ENCODE data around the gene KCNC4.

KCNC4 gene

DNA sequence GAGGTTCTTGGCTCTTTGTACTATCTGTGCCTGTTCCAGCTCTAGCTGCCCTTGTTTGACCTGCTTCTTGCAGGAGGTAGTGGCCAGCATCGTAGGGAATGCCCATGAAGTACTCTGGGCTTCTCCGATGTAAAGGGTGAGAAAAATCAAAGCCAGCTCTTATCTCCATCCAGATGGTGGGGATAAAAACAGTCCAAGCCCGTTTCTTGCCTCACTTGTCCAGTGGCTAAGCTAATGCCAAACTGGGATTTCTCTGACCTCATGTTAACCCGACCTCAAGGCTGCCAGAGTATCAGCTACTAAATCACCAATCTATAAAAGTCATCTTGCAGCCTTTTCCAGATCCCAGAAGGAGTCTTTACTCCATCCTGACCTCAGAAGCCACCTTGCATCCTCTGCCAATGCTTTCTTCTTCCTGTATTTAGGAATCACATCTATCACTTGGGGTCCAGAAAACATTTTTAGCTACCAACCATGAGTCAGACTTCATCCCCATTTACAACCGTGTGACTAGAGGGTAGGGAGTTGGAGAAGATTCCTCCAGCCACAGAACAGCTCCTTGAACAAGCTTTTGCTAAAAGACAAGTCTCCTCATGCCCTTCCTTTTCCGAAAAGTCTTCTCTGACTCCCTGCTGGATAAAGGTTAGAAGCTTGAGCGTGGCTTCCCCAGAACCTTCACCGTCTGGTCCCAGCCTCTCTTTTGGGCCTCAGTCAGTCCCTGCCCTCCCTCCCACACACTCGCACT is 35.9 kb downstream of the KCNC4 start:
- H3K27me3 ChIP-seq (ENCODE audit: insufficient read depth, low read length), result peaks cover 9% of the 10 kb centered on the region; the same call in 1 of the 2 replicates
- 95% methylated on average over 9 of the region's 9 CpGs for WGBS
- no peaks in the 10 kb centered on the region for H3K36me3 ChIP-seq (ENCODE audit: insufficient read depth, low read length)
- no peak overlapping the region for H3K9ac ChIP-seq (ENCODE audit: low read depth, low read length)
- H3K9me3 ChIP-seq (ENCODE audit: insufficient read depth, low read depth, low read length), result no peaks in the 10 kb centered on the region
- H3K27ac ChIP-seq (ENCODE audit: low read depth, low read length), result no peak overlapping the region
- H3K4me1 ChIP-seq (ENCODE audit: insufficient read depth, low read length), result peaks cover 26% of the 10 kb centered on the region
- no peak overlapping the region for H3K4me3 ChIP-seq (ENCODE audit: low read length)

DNA sequence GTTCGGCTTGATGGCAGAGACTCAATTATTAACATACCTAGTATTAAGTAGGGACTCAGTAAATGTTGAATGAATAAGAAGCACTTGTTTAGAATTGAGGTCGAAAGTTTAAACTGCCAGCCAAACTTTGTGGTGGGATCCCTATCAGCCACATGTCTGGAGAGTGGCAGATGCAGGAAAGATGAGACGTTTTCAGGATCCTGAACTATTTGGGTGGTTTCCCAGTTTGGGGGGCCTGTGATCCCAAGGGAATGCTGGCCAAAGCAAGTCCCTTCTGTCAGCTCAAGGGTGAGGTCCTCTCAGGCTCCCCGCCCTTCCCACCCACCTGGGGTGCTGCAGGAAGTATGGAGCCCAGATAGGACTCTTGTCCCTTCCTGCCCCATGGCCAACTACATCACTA is 38.6 kb downstream of the KCNC4 start:
- Histone ChIP-seq H3K9ac (ENCODE audit: low read depth, low read length) (no peak overlapping the region), H3K27ac (ENCODE audit: low read depth, low read length) (no peak overlapping the region), H3K9me3 (ENCODE audit: insufficient read depth, low read depth, low read length) (no peaks in the 10 kb centered on the region), H3K36me3 (ENCODE audit: insufficient read depth, low read length) (no peaks in the 10 kb centered on the region), H3K4me3 (ENCODE audit: low read length) (no peak overlapping the region), H3K27me3 (ENCODE audit: insufficient read depth, low read length) (peaks cover 3% of the 10 kb centered on the region; the same call in 1 of the 2 replicates), H3K4me1 (ENCODE audit: insufficient read depth, low read length) (peaks cover 3% of the 10 kb centered on the region; the same call in 1 of the 2 replicates)
- WGBS, result 86% methylated on average over 4 of the region's 4 CpGs

DNA sequence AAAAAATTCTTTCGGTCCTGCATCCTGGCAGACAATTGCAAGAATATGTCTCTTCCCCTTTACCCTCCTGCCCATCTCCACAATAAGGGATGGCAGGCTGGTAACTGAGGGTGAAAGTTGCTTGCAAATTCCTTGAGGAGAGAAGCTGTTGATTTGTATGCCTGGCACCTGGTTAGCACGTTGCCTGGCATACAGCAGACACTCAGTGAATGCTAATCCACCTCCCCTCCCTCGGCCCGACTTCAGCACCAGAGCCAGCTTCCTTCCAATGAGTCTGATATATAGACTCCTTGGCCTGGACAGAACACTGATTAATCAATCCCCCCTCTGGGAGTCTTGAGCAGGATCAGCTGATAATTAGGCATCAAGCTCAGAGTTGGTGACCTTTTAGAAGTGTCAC is 39.1 kb downstream of the KCNC4 start:
- Histone ChIP-seq H3K9ac (ENCODE audit: low read depth, low read length) (no peak overlapping the region), H3K36me3 (ENCODE audit: insufficient read depth, low read length) (no peaks in the 10 kb centered on the region), H3K4me3 (ENCODE audit: low read length) (no peak overlapping the region), H3K27ac (ENCODE audit: low read depth, low read length) (no peak overlapping the region), H3K27me3 (ENCODE audit: insufficient read depth, low read length) (peaks cover 3% of the 10 kb centered on the region; the same call in 1 of the 2 replicates), H3K4me1 (ENCODE audit: insufficient read depth, low read length) (no peaks in the 10 kb centered on the region), H3K9me3 (ENCODE audit: insufficient read depth, low read depth, low read length) (no peaks in the 10 kb centered on the region)
- 84% methylated on average over 3 of the region's 4 CpGs for WGBS

DNA sequence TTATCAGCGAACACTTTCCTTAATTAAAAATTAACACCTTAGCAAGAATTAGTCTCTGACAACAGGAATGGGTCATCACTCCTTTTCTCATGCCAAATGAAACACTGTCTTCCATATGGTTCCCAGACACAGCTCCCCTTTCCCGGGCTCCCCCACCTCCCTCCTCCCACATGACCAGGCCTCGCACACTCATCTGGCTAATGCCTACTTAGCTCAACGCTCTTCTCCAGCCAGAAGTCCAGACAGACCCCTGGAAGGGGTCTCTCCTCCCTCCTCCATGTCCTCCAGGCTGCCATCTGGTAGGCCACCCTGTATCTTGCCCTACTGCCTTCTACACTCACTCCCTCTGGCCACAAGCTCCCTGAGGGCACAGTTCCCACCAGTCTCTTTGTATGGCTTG is 39.9 kb downstream of the KCNC4 start:
- no peak overlapping the region for H3K4me3 ChIP-seq (ENCODE audit: low read length)
- H3K4me1 ChIP-seq (ENCODE audit: insufficient read depth, low read length), result no peaks in the 10 kb centered on the region
- WGBS, result 68% methylated on average over 4 of the region's 4 CpGs
- H3K9ac ChIP-seq (ENCODE audit: low read depth, low read length), result no peak overlapping the region
- H3K9me3 ChIP-seq (ENCODE audit: insufficient read depth, low read depth, low read length), result no peaks in the 10 kb centered on the region
- no peaks in the 10 kb centered on the region for H3K36me3 ChIP-seq (ENCODE audit: insufficient read depth, low read length)
- H3K27ac ChIP-seq (ENCODE audit: low read depth, low read length), result no peak overlapping the region
- H3K27me3 ChIP-seq (ENCODE audit: insufficient read depth, low read length), result peaks cover 3% of the 10 kb centered on the region; the same call in 1 of the 2 replicates

DNA sequence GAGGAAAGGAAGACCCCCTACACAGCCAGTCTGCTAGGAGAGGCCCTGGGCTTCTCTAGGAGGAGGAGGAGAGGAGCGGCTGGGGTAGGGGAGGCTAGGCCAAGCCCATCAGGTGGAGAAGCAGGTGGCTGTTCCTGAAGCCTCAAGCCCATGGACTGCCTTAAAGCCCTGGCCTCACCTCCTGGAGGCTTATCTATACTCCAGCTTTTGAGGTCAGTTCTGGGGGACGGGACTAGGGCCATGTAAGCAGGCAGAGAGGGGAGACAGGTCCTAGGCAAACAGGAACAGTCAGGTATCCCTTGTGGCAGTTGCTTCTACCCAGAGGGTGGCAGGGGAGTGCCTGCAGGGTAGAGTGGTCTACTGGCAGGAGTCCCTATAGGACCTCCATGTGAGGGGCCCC is 40.6 kb downstream of the KCNC4 start:
- no peaks in the 10 kb centered on the region for H3K9me3 ChIP-seq (ENCODE audit: insufficient read depth, low read depth, low read length)
- no peaks in the 10 kb centered on the region for H3K4me1 ChIP-seq (ENCODE audit: insufficient read depth, low read length)
- 48% methylated on average over 2 of the region's 2 CpGs for WGBS
- H3K4me3 ChIP-seq (ENCODE audit: low read length), result no peak overlapping the region
- no peaks in the 10 kb centered on the region for H3K36me3 ChIP-seq (ENCODE audit: insufficient read depth, low read length)
- no peaks in the 10 kb centered on the region for H3K27me3 ChIP-seq (ENCODE audit: insufficient read depth, low read length)
- H3K9ac ChIP-seq (ENCODE audit: low read depth, low read length), result no peak overlapping the region
- no peak overlapping the region for H3K27ac ChIP-seq (ENCODE audit: low read depth, low read length)

DNA sequence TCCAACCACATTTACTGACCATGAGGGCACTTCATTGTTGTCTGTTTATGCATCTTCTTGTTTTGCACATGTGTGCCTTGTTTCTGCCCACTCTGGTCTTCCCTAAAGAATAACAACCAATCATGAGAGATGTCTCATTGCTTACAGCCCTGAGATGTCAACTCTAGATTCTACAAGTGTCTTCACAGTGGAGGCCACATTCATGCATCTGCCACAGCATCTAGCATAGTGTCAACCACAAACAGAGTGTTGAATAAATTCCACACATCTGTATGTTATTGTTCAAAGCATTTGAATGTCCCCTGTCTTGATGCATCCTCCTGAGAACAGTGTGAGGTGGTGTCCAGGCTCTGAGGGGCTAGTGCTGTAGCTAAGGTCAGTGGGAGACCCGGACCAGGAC is 43.1 kb downstream of the KCNC4 start:
- Histone ChIP-seq H3K36me3 (ENCODE audit: insufficient read depth, low read length) (no peaks in the 10 kb centered on the region), H3K9ac (ENCODE audit: low read depth, low read length) (no peak overlapping the region), H3K4me3 (ENCODE audit: low read length) (no peak overlapping the region), H3K9me3 (ENCODE audit: insufficient read depth, low read depth, low read length) (no peaks in the 10 kb centered on the region), H3K27ac (ENCODE audit: low read depth, low read length) (no peak overlapping the region), H3K27me3 (ENCODE audit: insufficient read depth, low read length) (no peaks in the 10 kb centered on the region), H3K4me1 (ENCODE audit: insufficient read depth, low read length) (no peaks in the 10 kb centered on the region)
- WGBS, result 95% methylated on average over 1 of the region's 1 CpG

DNA sequence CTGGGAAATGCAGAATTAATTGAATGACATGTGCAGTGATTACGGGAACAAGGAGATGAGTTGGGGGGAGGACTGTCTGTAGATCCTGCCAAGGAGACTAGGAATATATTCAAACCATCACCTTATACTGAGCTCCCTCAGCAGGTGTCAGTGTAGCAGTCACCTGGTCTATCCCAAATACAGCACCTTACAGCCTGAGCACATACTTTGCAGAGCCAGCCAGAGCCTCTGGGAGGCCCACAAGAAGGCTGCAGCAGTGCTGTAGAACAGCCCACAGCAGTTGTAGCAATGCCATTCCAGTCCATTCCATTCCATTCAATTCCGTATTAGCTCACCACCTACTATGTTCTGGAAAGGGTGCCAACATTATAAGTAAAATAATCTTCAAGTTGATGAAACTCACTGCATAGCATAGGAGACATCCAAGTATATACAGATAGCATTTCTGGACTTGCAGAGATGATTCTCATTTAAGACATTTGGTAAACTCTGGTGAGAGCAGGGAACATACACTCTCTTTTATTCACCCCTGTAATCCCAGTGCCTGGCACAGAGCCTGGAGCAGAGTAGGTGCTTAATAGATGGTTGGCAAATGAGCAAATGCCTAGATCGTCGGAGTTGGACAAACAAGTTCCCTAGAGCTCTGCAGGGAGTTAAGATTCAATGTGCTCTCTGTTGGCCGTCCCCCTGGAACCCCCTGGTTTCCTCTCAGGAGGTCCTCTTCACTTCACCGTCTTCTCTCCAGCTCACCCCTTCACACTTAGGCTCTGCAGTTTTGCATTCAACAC is 44.7 kb downstream of the KCNC4 start:
- no peak overlapping the region for H3K4me3 ChIP-seq (ENCODE audit: low read length)
- H3K4me1 ChIP-seq (ENCODE audit: insufficient read depth, low read length), result no peaks in the 10 kb centered on the region
- 83% methylated on average over 5 of the region's 6 CpGs for WGBS
- no peaks in the 10 kb centered on the region for H3K27me3 ChIP-seq (ENCODE audit: insufficient read depth, low read length)
- no peak overlapping the region for H3K9ac ChIP-seq (ENCODE audit: low read depth, low read length)
- H3K36me3 ChIP-seq (ENCODE audit: insufficient read depth, low read length), result no peaks in the 10 kb centered on the region
- no peak overlapping the region for H3K27ac ChIP-seq (ENCODE audit: low read depth, low read length)
- no peaks in the 10 kb centered on the region for H3K9me3 ChIP-seq (ENCODE audit: insufficient read depth, low read depth, low read length)

DNA sequence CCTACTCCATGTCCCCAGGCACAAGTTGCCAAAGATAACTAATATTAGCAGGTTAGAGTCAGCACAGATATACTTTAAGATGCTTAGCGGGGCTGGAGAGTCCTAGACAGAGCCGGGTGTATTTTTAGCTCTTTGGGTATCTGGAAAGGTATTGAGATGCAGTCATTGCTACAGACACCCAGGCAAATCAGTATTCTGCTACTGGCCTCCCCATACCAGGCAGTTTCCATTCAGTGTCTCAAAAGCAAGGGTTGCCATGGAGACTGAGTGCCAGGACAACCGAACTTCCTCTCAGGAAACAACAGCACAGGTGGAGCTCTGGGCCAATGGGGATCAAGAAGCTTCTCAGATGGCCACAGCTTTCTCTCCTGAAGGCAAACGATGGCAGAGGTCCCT is 45.3 kb downstream of the KCNC4 start:
- Histone ChIP-seq H3K4me3 (ENCODE audit: low read length) (no peak overlapping the region), H3K4me1 (ENCODE audit: insufficient read depth, low read length) (no peaks in the 10 kb centered on the region), H3K27ac (ENCODE audit: low read depth, low read length) (no peak overlapping the region), H3K9ac (ENCODE audit: low read depth, low read length) (no peak overlapping the region), H3K36me3 (ENCODE audit: insufficient read depth, low read length) (no peaks in the 10 kb centered on the region), H3K9me3 (ENCODE audit: insufficient read depth, low read depth, low read length) (no peaks in the 10 kb centered on the region), H3K27me3 (ENCODE audit: insufficient read depth, low read length) (no peaks in the 10 kb centered on the region)
- WGBS, result 66% methylated on average over 4 of the region's 4 CpGs

DNA sequence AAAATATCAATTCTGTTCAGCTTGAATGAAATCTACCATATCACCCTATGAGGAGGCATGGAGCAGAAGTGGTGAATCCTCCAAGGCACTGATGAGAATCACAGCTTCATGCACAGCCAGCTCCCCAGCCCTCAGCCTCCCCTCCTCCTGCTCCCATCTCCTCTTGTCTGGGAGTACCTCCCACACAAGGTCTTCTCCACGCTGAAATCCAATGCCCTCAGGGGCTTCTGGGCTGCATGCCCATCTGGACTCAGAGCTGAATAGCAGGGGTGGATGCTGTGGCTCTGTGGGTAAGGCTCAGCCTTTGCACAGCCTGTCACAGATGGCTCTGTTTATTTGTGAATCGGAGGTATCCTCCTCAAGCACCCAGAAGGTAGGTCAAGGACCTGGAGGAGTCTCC is 48.6 kb downstream of the KCNC4 start:
- H3K4me3 ChIP-seq (ENCODE audit: low read length), result no peak overlapping the region
- H3K4me1 ChIP-seq (ENCODE audit: insufficient read depth, low read length), result no peaks in the 10 kb centered on the region
- no peaks in the 10 kb centered on the region for H3K9me3 ChIP-seq (ENCODE audit: insufficient read depth, low read depth, low read length)
- H3K27ac ChIP-seq (ENCODE audit: low read depth, low read length), result no peak overlapping the region
- peaks cover 6% of the 10 kb centered on the region for H3K27me3 ChIP-seq (ENCODE audit: insufficient read depth, low read length)
- WGBS, result 68% methylated on average over 2 of the region's 2 CpGs
- no peak overlapping the region for H3K9ac ChIP-seq (ENCODE audit: low read depth, low read length)
- no peaks in the 10 kb centered on the region for H3K36me3 ChIP-seq (ENCODE audit: insufficient read depth, low read length)

DNA sequence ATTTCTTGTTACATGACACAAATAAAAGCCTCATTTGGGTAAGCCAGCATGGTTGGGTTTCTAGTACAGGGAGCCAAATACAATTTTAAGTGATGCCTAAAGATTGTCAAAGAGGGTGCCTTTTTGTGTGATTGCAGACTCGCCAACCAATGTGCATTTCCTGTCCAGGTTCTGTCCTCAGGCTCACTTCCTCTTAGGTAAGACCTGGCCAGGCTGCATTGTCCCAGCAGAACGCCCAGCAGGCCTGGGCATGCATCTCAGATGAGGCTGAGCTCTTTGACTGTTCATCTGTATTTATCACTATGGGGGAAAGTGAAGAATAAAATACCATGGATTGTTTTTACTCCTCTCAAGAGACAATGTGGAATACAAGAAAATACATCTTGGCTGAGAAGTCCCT is 49.7 kb downstream of the KCNC4 start:
- Histone ChIP-seq H3K4me3 (ENCODE audit: low read length) (no peak overlapping the region), H3K9ac (ENCODE audit: low read depth, low read length) (no peak overlapping the region), H3K4me1 (ENCODE audit: insufficient read depth, low read length) (no peaks in the 10 kb centered on the region), H3K27me3 (ENCODE audit: insufficient read depth, low read length) (peaks cover 6% of the 10 kb centered on the region), H3K27ac (ENCODE audit: low read depth, low read length) (no peak overlapping the region), H3K9me3 (ENCODE audit: insufficient read depth, low read depth, low read length) (no peaks in the 10 kb centered on the region), H3K36me3 (ENCODE audit: insufficient read depth, low read length) (no peaks in the 10 kb centered on the region)
- WGBS, result 93% methylated on average over 2 of the region's 2 CpGs

All from HUES64 (cell line).